Natural killer cell (primary cell): ENCODE measurements around the gene TNFSF12. TPM values are rescaled to one million over a fixed set of nuclear protein-coding genes. Genes with fewer than 3 reads are reported as not detected.
A peak's percentile ranks its signal among the peaks of the same experiment; 100 is the strongest.

Experiments
- ATAC-seq, 3 donors: fragments of 150-1000 bp in 2 of 3; fragments of 200-7000 bp in 1 of 3; cut with Tn5 transposase; 1 replicate in 1 of 3; 2 replicates in 2 of 3; pipeline ENCODE4 v1.10.0; 2021; ENCODE audit warnings: mild to moderate bottlenecking in 2 of 3, moderate library complexity in 2 of 3
- DNase-seq, 2 donors: peaks; one replicate each; pipeline versions ENCODE4 v3.0.0 to v3.0.0-alpha.2; 2013 to 2021; ENCODE audit warnings: mixed read lengths in 1 of 2
- H3K27ac ChIP-seq: one replicate; pipeline ENCODE4 v1.5.1; 2013; ENCODE audit warnings: mild to moderate bottlenecking, low read length
- H3K27me3 ChIP-seq: one replicate; pipeline ENCODE4 v1.6.1; 2013; ENCODE audit warnings: low read length; ENCODE audit not compliant: control insufficient read depth, insufficient read depth
- H3K36me3 ChIP-seq: one replicate; pipeline ENCODE4 v1.6.1; 2013; ENCODE audit warnings: low read length; ENCODE audit not compliant: control insufficient read depth, insufficient read depth
- H3K4me1 ChIP-seq: one replicate; pipeline ENCODE4 v1.6.1; 2013; ENCODE audit warnings: low read length; ENCODE audit not compliant: control insufficient read depth, insufficient read depth
- H3K4me3 ChIP-seq: one replicate; pipeline ENCODE4 v1.5.1; 2013; ENCODE audit warnings: low read length
- H3K9me3 ChIP-seq: one replicate; pipeline ENCODE4 v1.6.1; 2013; ENCODE audit warnings: low read length; ENCODE audit not compliant: control insufficient read depth, insufficient read depth
- H3K27ac Mint-ChIP-seq, 2 donors: one replicate each; pipeline ENCODE4 v1.8.0; 2022; ENCODE audit warnings: mild to moderate bottlenecking in 2 of 2, mixed read lengths in 2 of 2, moderate library complexity in 1 of 2
- H3K27me3 Mint-ChIP-seq, 2 donors: one replicate each; pipeline ENCODE4 v1.8.0; 2022; ENCODE audit warnings: low read depth in 2 of 2, mixed read lengths in 2 of 2
- H3K36me3 Mint-ChIP-seq: one replicate; pipeline ENCODE4 v1.8.0; 2022; ENCODE audit warnings: mixed read lengths
- H3K4me1 Mint-ChIP-seq, 2 donors: one replicate each; pipeline ENCODE4 v1.8.0; 2022; ENCODE audit warnings: mixed read lengths in 2 of 2
- H3K4me3 Mint-ChIP-seq: one replicate; pipeline ENCODE4 v1.8.0; 2022; ENCODE audit warnings: mild to moderate bottlenecking, moderate library complexity, mixed read lengths
- H3K9me3 Mint-ChIP-seq, 2 donors: one replicate each; pipeline ENCODE4 v1.8.0; 2022; ENCODE audit warnings: mixed read lengths in 2 of 2
- WGBS: methylation state at CpG from one replicate; pipeline ENCODE4 v1.1.7; 2013; ENCODE audit warnings: missing lambda C conversion rate; ENCODE audit not compliant: insufficient coverage; 5-methylcytosine and 5-hydroxymethylcytosine counted together
- intact Hi-C: fragments of 100-400 bp; cut with micrococcal nuclease; formaldehyde crosslinking; loops from one replicate; pipeline ENCODE4 v1.14.2; 2022
- total RNA-seq, 4 donors: library from RNA; stranded (reverse); fragments of 120-200 nt in 1 of 4; gene quantifications; one replicate each; pipeline versions ENCODE4 v1.2.3 to v1.2.4, GENCODE V29; 2013 to 2022
- TF ChIP-seq, protein P1 (sequence below): fragments of 200-600 bp; IDR thresholded peaks from one replicate; pipeline ENCODE4 v1.8.0; 2022; ENCODE audit warnings: antibody characterized with exemption

Gene TNFSF12
- total RNA-seq, 3 donors from 2014 or later (not counting 1 experiment from before 2014, with no cell fraction given), result 49.1 to 62.6 (median 60.3) TPM

DNA sequence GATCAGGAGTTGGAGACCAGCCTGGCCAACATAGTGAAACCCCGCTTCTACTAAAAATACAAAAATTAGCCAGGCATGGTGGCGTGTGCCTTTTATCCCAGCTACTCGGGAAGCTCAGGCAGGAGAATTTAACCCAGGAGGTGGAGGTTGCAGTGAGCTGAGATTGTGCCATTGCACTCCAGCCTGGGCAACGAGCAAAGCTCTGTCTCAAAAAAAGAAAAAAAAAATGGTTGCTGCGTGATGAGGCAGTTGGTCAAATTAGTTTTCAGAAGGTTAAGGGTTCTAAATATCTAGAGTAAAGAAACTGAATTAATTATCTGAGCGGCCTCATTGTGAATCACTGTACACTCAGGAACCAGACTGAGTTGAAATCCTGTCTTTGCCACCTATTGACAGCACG is 27.1 kb downstream of the TNFSF12 start:
- H3K4me3 ChIP-seq, result no peak overlapping the region
- DNase-seq, result no peak
- intact Hi-C loops, result no loop called here

DNA sequence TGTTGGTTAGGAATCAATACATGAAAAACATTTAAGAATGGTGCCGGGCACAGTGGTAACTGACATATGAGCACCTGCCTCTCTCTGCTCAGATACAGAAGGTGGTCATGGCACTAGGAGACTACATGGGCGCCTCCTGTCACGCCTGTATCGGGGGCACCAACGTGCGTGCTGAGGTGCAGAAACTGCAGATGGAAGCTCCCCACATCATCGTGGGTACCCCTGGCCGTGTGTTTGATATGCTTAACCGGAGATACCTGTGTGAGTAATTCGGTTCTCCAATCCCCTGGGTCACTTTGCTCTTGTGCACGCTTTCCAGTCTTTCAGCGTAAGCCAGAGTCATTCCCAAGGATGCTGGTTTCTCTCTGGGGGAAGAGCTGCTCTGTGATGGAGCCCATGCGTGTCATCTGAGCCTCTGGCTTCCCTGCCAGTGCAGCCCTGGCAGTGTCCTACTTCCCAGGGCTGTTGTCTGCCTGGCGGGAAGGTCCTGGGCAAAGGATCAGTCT is 27.6 kb downstream of the TNFSF12 start:
- TF ChIP-seq, protein P1, sequence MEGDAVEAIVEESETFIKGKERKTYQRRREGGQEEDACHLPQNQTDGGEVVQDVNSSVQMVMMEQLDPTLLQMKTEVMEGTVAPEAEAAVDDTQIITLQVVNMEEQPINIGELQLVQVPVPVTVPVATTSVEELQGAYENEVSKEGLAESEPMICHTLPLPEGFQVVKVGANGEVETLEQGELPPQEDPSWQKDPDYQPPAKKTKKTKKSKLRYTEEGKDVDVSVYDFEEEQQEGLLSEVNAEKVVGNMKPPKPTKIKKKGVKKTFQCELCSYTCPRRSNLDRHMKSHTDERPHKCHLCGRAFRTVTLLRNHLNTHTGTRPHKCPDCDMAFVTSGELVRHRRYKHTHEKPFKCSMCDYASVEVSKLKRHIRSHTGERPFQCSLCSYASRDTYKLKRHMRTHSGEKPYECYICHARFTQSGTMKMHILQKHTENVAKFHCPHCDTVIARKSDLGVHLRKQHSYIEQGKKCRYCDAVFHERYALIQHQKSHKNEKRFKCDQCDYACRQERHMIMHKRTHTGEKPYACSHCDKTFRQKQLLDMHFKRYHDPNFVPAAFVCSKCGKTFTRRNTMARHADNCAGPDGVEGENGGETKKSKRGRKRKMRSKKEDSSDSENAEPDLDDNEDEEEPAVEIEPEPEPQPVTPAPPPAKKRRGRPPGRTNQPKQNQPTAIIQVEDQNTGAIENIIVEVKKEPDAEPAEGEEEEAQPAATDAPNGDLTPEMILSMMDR, result no peak
- Histone ChIP-seq H3K27me3 (no peaks in the 10 kb centered on the region), H3K36me3 (peaks cover 49% of the 10 kb centered on the region), H3K9me3 (no peaks in the 10 kb centered on the region), H3K4me3 (no peak overlapping the region), H3K4me1 (peaks cover 66% of the 10 kb centered on the region), H3K27ac (no peak overlapping the region)
- no peaks in the 10 kb centered on the region for H3K27me3 Mint-ChIP-seq
- intact Hi-C loops, result no loop called here
- H3K4me3 Mint-ChIP-seq, result peak overlapping the region; percentile 21
- peak overlapping the region; percentile 93 to 98 for H3K27ac Mint-ChIP-seq
- H3K4me1 Mint-ChIP-seq, result peaks cover 60 to 69% of the 10 kb centered on the region in 2 donors
- WGBS, result 89% methylated on average over 14 of the region's 14 CpGs
- ATAC-seq (no peak), DNase-seq (peak in 1 of 2 donors; percentile 21)
- no peaks in the 10 kb centered on the region for H3K9me3 Mint-ChIP-seq
- H3K36me3 Mint-ChIP-seq, result peaks cover 15% of the 10 kb centered on the region

More for the DNA sequence above, 27.1 kb downstream of the TNFSF12 start:
- H3K36me3 Mint-ChIP-seq, result peaks cover 15% of the 10 kb centered on the region
- H3K4me1 ChIP-seq, result peaks cover 61% of the 10 kb centered on the region
- no peak for ATAC-seq
- H3K27ac ChIP-seq, result no peak overlapping the region
- H3K4me3 Mint-ChIP-seq, result peak overlapping the region; percentile 21
- no peaks in the 10 kb centered on the region for H3K27me3 ChIP-seq
- H3K27me3 Mint-ChIP-seq, result no peaks in the 10 kb centered on the region
- H3K36me3 ChIP-seq, result peaks cover 50% of the 10 kb centered on the region
- 82% methylated on average over 7 of the region's 7 CpGs for WGBS
- peaks cover 61 to 70% of the 10 kb centered on the region in 2 donors for H3K4me1 Mint-ChIP-seq
- no peaks in the 10 kb centered on the region for H3K9me3 Mint-ChIP-seq
- TF ChIP-seq, protein P1, result no peak
- H3K9me3 ChIP-seq, result no peaks in the 10 kb centered on the region
- H3K27ac Mint-ChIP-seq, result peak overlapping the region; percentile 98 to 100

DNA sequence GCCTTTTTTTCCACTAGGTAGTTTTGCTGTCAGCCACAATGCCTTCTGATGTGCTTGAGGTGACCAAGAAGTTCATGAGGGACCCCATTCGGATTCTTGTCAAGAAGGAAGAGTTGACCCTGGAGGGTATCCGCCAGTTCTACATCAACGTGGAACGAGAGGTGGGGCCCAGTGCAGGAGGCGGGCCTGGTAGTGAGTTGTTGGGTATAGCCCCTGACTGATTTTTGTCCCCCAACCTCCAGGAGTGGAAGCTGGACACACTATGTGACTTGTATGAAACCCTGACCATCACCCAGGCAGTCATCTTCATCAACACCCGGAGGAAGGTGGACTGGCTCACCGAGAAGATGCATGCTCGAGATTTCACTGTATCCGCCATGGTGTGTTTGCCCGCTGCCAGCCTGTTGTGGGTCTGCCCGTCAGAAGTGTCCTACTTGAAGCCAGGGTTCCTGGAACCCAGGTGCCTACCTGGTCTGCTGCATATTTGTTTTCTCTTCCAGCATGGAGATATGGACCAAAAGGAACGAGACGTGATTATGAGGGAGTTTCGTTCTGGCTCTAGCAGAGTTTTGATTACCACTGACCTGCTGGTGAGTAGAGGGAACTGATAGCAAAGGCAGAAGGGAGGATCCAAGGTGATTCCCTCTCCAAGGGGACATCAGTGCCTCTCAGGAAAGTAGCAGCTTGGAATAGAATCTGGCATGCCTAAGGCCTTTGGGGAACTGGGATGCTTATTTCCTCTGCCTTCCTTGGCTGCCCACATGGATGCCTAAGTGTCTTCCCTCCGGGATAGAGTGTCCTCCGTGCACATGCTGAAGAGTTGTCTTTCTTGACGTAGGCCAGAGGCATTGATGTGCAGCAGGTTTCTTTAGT is 28.7 kb downstream of the TNFSF12 start:
- 92% methylated on average over 17 of the region's 17 CpGs for WGBS
- DNase-seq (no peak), ATAC-seq (no peak)
- intact Hi-C loops, result no loop called here
- H3K4me3 Mint-ChIP-seq, result no peak overlapping the region
- Histone ChIP-seq H3K27ac (no peak overlapping the region), H3K9me3 (no peaks in the 10 kb centered on the region), H3K27me3 (no peaks in the 10 kb centered on the region), H3K4me3 (no peak overlapping the region), H3K36me3 (peaks cover 49% of the 10 kb centered on the region), H3K4me1 (peaks cover 68% of the 10 kb centered on the region)
- no peaks in the 10 kb centered on the region for H3K9me3 Mint-ChIP-seq
- H3K36me3 Mint-ChIP-seq, result peaks cover 15% of the 10 kb centered on the region
- H3K4me1 Mint-ChIP-seq, result peaks cover 55 to 66% of the 10 kb centered on the region in 2 donors
- peak overlapping the region; percentile 93 to 98 for H3K27ac Mint-ChIP-seq
- no peaks in the 10 kb centered on the region for H3K27me3 Mint-ChIP-seq
- TF ChIP-seq, protein P1, result no peak
